SK-N-SH (cell line): ENCODE measurements around the gene INO80C. TPM values are rescaled to one million over a fixed set of nuclear protein-coding genes. Genes with fewer than 3 reads are reported as not detected.

ENCODE experiments used
- CTCF ChIA-PET: fragments of 300-600, 350-600 bp; formaldehyde crosslinking; extraction: SDS; loops from one replicate; lab custom pipeline; 2021; lab: Yijun Ruan, JAX
- POLR2A ChIA-PET: fragments of 350-600 bp; sonication (Branson Sonifier 250); formaldehyde crosslinking; extraction: SDS; loops from one replicate; lab custom pipeline; 2020; ENCODE audit warnings: antibody characterized with exemption, inconsistent platforms; lab: Yijun Ruan, JAX
- DNase-seq: peaks from one replicate; pipeline ENCODE4 v3.0.0; 2012
- H2AFZ ChIP-seq: fragments of 200-600 bp; sonication (generic); 2 replicates; pipeline ENCODE4 v1.8.1; 2016; ENCODE audit warnings: antibody characterized with exemption, mild to moderate bottlenecking, low read depth
- H3F3A ChIP-seq: fragments of 200-600 bp; sonication (generic); replicated peaks from 2 replicates; pipeline ENCODE3; 2016; ENCODE audit warnings: antibody characterized with exemption, mild to moderate bottlenecking; ENCODE audit not compliant: insufficient read depth
- H3K27ac ChIP-seq, 2 experiments: fragments of 200-500 bp in 1 of 2; fragments of 200-600 bp in 1 of 2; sonication (Bioruptor generic) in 1 of 2; sonication (generic), shearing (Covaris generic) in 1 of 2; 2 replicates each; pipeline versions ENCODE4 v1.5.1 to v1.6.1; 2014 to 2016; ENCODE audit warnings: low read depth in 2 of 2, inconsistent platforms in 1 of 2, low read length in 1 of 2, mild to moderate bottlenecking in 1 of 2, mixed read lengths in 1 of 2
- H3K27me3 ChIP-seq: fragments of 200-600 bp; sonication (generic), shearing (Covaris generic); 2 replicates; pipeline ENCODE4 v1.6.1; 2016; ENCODE audit warnings: mixed run types; ENCODE audit not compliant: insufficient read depth
- H3K36me3 ChIP-seq, 2 experiments: fragments of 200-500 bp in 1 of 2; fragments of 200-600 bp in 1 of 2; sonication (Bioruptor generic) in 1 of 2; sonication (generic) in 1 of 2; replicated peaks in 1 of 2; 2 replicates each; pipeline versions ENCODE3 to v1.5.1; 2014 to 2016; ENCODE audit warnings: low read length in 1 of 2, mild to moderate bottlenecking in 1 of 2; ENCODE audit not compliant: insufficient read depth in 2 of 2, control insufficient read depth in 1 of 2
- H3K4me1 ChIP-seq, 2 experiments: fragments of 200-500 bp in 1 of 2; fragments of 200-600 bp in 1 of 2; sonication (Bioruptor generic) in 1 of 2; sonication (generic), shearing (Covaris generic) in 1 of 2; 2 replicates each; pipeline versions ENCODE4 v1.5.1 to v1.6.1; 2014 to 2016; ENCODE audit warnings: low read depth in 1 of 2, low read length in 1 of 2, mixed run types in 1 of 2; ENCODE audit not compliant: insufficient read depth in 2 of 2, control insufficient read depth in 1 of 2
- H3K4me2 ChIP-seq: fragments of 200-600 bp; sonication (generic), shearing (Covaris generic); 2 replicates; pipeline ENCODE4 v1.6.1; 2017; ENCODE audit warnings: mixed run types
- H3K4me3 ChIP-seq, 2 experiments: fragments of 200-500 bp in 1 of 2; fragments of 200-600 bp in 1 of 2; sonication (Bioruptor generic) in 1 of 2; sonication (generic), shearing (Covaris generic) in 1 of 2; 2 replicates each; pipeline versions ENCODE4 v1.5.1 to v1.8.1; 2014 to 2016; ENCODE audit warnings: low read depth in 2 of 2, inconsistent platforms in 1 of 2, low read length in 1 of 2, mild to moderate bottlenecking in 1 of 2, mixed read lengths in 1 of 2, moderate library complexity in 1 of 2
- H3K79me2 ChIP-seq: fragments of 200-600 bp; sonication (generic); 2 replicates; pipeline ENCODE4 v1.8.1; 2017; ENCODE audit warnings: mild to moderate bottlenecking; ENCODE audit not compliant: insufficient read depth
- H3K9ac ChIP-seq: fragments of 200-600 bp; sonication (generic); 2 replicates; pipeline ENCODE4 v1.6.1; 2017; ENCODE audit warnings: mixed run types
- H3K9me2 ChIP-seq: fragments of 200-600 bp; sonication (generic); 2 replicates; pipeline ENCODE4 v1.6.1; 2017; ENCODE audit warnings: mixed run types
- H3K9me3 ChIP-seq: fragments of 200-600 bp; sonication (generic); 2 replicates; pipeline ENCODE4 v1.6.1; 2017; ENCODE audit warnings: mixed run types, mild to moderate bottlenecking, moderate library complexity
- H4K20me1 ChIP-seq: fragments of 200-600 bp; sonication (generic); 2 replicates; pipeline ENCODE4 v1.6.1; 2017; ENCODE audit warnings: mild to moderate bottlenecking, mixed run types; ENCODE audit not compliant: insufficient read depth
- ELF1 ChIP-seq: IDR thresholded peaks from 2 replicates; pipeline ENCODE4 v1.4.0; 2012
- EP300 ChIP-seq, 2 experiments: IDR thresholded peaks; 2 replicates each; pipeline versions ENCODE4 v1.4.0 to v1.6.1; 2012; ENCODE audit warnings: borderline replicate concordance in 1 of 2, low read depth in 1 of 2, low read length in 1 of 2
- NFIC ChIP-seq: IDR thresholded peaks from 2 replicates; pipeline ENCODE4 v1.4.0; 2012; ENCODE audit warnings: borderline replicate concordance
- REST ChIP-seq: IDR thresholded peaks from 2 replicates; pipeline ENCODE4 v1.6.1; 2012; ENCODE audit warnings: mild to moderate bottlenecking, low read depth, low read length, moderate library complexity
- USF1 ChIP-seq: IDR thresholded peaks from 2 replicates; pipeline ENCODE4 v1.4.0; 2012; ENCODE audit warnings: low read depth, borderline replicate concordance
- WGBS: methylation state at CpG from one replicate; pipeline ENCODE4 v1.1.6; 2017; ENCODE audit warnings: low lambda C conversion rate; 5-methylcytosine and 5-hydroxymethylcytosine counted together
- polyA plus RNA-seq, 3 experiments: library from polyadenylated mRNA; depleted of rRNA; stranded (reverse); fragments of >200 nt; gene quantifications; 2 replicates each; pipeline ENCODE4 v1.2.3, GENCODE V29; 2012
- TF ChIP-seq, protein P1 (sequence below): fragments of 150-350 bp; IDR thresholded peaks from 2 replicates; pipeline ENCODE4 v1.6.1; 2016; ENCODE audit warnings: mild to moderate bottlenecking, low read depth, low read length

INO80C gene
- polyA plus RNA-seq, 1 of the 3 experiments (the other 2 are of a cell fraction), result 17.0 TPM

GRCh38 chr18:35516789-35517188 lies 19.0 kb upstream of the INO80C start:
- ChIA-PET POLR2A (no interaction called here), CTCF (no interaction called here)
- H4K20me1 ChIP-seq, result no peaks in the 10 kb centered on the region

GRCh38 chr18:35516351-35516750 lies 18.6 kb upstream of the INO80C start:
- Histone ChIP-seq H3K9me3 (no peaks in the 10 kb centered on the region), H3K79me2 (no peaks in the 10 kb centered on the region), H3F3A (no peaks in the 10 kb centered on the region), H3K9ac (no peak overlapping the region), H3K4me2 (no peak overlapping the region), H4K20me1 (no peaks in the 10 kb centered on the region), H3K9me2 (no peaks in the 10 kb centered on the region), H3K27ac (no peak overlapping the region), H2AFZ (no peak overlapping the region), H3K27me3 (no peaks in the 10 kb centered on the region)
- ChIA-PET POLR2A (no interaction called here), CTCF (no interaction called here)
- TF ChIP-seq, protein P1, sequence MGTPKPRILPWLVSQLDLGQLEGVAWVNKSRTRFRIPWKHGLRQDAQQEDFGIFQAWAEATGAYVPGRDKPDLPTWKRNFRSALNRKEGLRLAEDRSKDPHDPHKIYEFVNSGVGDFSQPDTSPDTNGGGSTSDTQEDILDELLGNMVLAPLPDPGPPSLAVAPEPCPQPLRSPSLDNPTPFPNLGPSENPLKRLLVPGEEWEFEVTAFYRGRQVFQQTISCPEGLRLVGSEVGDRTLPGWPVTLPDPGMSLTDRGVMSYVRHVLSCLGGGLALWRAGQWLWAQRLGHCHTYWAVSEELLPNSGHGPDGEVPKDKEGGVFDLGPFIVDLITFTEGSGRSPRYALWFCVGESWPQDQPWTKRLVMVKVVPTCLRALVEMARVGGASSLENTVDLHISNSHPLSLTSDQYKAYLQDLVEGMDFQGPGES, result no peak
- TF ChIP-seq EP300 (IDR thresholded peaks at IDR 0.05; ENCODE audit: borderline replicate concordance in 1 of 2, low read depth in 1 of 2, low read length in 1 of 2) (no peak), NFIC (no peak), ELF1 (no peak), USF1 (no peak)
- TF ChIP-seq, all 33 proteins: peak for 0
- DNase-seq, result no peak
- no peaks in the 10 kb centered on the region for H3K36me3 ChIP-seq
- WGBS, result 66% methylated on average over 3 of the region's 3 CpGs
- H3K4me3 ChIP-seq, result no peak overlapping the region
- H3K4me1 ChIP-seq, result no peaks in the 10 kb centered on the region; a peak in 1 of 4 replicates

More at GRCh38 chr18:35516789-35517188, 19.0 kb upstream of the INO80C start:
- H3K4me1 ChIP-seq, result no peaks in the 10 kb centered on the region; a peak in 1 of 4 replicates
- no peaks in the 10 kb centered on the region for H3K9me2 ChIP-seq
- H3K27me3 ChIP-seq, result no peaks in the 10 kb centered on the region
- no peaks in the 10 kb centered on the region for H3F3A ChIP-seq
- TF ChIP-seq USF1 (no peak), NFIC (no peak), REST (no peak)
- TF ChIP-seq, all 33 proteins: peak for 0
- H3K9ac ChIP-seq, result no peak overlapping the region
- H3K4me3 ChIP-seq, result no peak overlapping the region
- H3K9me3 ChIP-seq, result no peaks in the 10 kb centered on the region
- no peak overlapping the region for H2AFZ ChIP-seq
- no peaks in the 10 kb centered on the region for H3K79me2 ChIP-seq
- H3K4me2 ChIP-seq, result no peak overlapping the region
- no peak overlapping the region for H3K27ac ChIP-seq
- WGBS, result 59% methylated on average over 3 of the region's 3 CpGs
- DNase-seq, result no peak
- no peaks in the 10 kb centered on the region for H3K36me3 ChIP-seq
